ENCODE measurements around the gene ISG15.
"Not testable (repeated sequence)": the region's sequence is repeated elsewhere in the genome, so short reads cannot be mapped to it uniquely, and the experiment has no call there.

ISG15 gene

DNA sequence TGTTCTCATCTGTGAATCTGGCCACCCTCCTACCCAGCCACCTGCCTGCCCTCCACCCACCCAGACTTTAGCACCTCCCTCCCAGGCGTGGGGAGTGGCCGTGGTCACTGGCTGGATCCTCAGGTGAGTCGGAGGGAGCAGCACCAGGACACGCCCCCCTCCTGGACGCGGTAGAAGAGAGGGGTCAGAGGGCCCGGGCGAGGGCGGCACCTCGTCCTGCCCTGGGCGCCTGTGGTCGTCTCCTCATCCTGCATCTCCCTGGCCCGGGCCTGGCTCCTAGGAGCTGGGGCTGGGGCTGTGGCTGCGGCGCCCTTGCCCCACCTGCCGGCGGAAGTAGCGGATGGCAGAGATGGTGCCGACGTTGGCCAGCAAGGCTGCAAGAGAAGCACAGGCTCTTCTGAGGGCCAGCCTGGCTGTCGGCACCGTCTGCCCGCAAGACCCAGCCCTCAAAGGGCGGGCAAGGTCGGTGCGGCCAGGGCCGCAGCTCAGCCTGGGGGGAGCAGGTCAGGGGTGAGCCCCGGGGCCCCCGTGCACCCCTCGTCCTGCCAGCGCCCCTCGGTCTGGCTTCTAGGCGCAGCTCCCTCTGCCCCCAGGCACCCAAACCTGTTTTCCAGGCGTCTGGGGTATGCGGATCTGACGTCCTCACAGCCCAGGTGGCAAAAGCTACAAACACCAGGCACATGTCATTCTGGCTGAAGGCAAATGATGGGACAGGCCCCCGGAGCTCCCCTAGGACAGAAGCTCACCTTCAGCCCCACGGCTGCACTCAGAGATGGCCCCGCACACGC lies 37.2 kb upstream of the ISG15 start:
- Histone ChIP-seq H3K27me3 (ENCODE audit: control insufficient read depth, insufficient read depth, low read length, poor library complexity, severe bottlenecking) (peaks cover 46% of the 10 kb centered on the region), H3K9me3 (ENCODE audit: control insufficient read depth, low read length) (no peaks in the 10 kb centered on the region), H3K4me1 (ENCODE audit: control insufficient read depth, insufficient read depth, low read length) (no peaks in the 10 kb centered on the region), H3K36me3 (ENCODE audit: control insufficient read depth, insufficient read depth, low read length) (no peaks in the 10 kb centered on the region), H3K27ac (ENCODE audit: insufficient read depth, low read depth, low read length, poor library complexity, severe bottlenecking) (no peak overlapping the region), H3K4me3 (ENCODE audit: insufficient read depth, low read depth, low read length) (no peak overlapping the region)
- 20% methylated on average over 38 to 40 of the region's 40 CpGs for WGBS, 2 experiments

DNA sequence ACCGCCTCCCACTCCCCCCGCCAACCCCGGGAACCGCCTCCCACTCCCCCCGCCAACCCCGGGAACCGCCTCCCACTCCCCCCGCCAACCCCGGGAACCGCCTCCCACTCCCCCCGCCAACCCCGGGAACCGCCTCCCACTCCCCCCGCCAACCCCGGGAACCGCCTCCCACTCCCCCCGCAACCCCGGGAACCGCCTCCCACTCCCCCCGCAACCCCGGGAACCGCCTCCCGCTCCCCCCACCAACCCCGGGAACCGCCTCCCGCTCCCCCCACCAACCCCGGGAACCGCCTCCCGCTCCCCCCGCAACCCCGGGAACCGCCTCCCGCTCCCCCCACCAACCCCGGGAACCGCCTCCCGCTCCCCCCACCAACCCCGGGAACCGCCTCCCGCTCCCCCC lies 36.5 kb upstream of the ISG15 start:
- H3K4me1 ChIP-seq (ENCODE audit: control insufficient read depth, insufficient read depth, low read length); H3K9me3 ChIP-seq (ENCODE audit: control insufficient read depth, low read length); H3K27ac ChIP-seq (ENCODE audit: insufficient read depth, low read depth, low read length, poor library complexity, severe bottlenecking); H3K4me3 ChIP-seq (ENCODE audit: insufficient read depth, low read depth, low read length); H3K36me3 ChIP-seq (ENCODE audit: control insufficient read depth, insufficient read depth, low read length): not testable (repeated sequence)
- no CpG with 5 or more reads among the region's 39 CpGs for WGBS, 2 experiments
- peaks cover 46% of the 10 kb centered on the region for H3K27me3 ChIP-seq (ENCODE audit: control insufficient read depth, insufficient read depth, low read length, poor library complexity, severe bottlenecking)

GRCh38 chr1:978069-978834 lies 35.0 kb upstream of the ISG15 start:
- 90 to 91% methylated on average over 44 of the region's 44 CpGs for WGBS, 2 experiments

GRCh38 chr1:978835-979743 lies 34.2 kb upstream of the ISG15 start:
- Histone ChIP-seq H3K9me3 (ENCODE audit: control insufficient read depth, low read length) (no peaks in the 10 kb centered on the region), H3K27me3 (ENCODE audit: control insufficient read depth, insufficient read depth, low read length, poor library complexity, severe bottlenecking) (peaks cover 55% of the 10 kb centered on the region), H3K4me3 (ENCODE audit: insufficient read depth, low read depth, low read length) (no peak overlapping the region), H3K27ac (ENCODE audit: insufficient read depth, low read depth, low read length, poor library complexity, severe bottlenecking) (no peak overlapping the region), H3K36me3 (ENCODE audit: control insufficient read depth, insufficient read depth, low read length) (no peaks in the 10 kb centered on the region), H3K4me1 (ENCODE audit: control insufficient read depth, insufficient read depth, low read length) (no peaks in the 10 kb centered on the region)
- 90% methylated on average over 60 of the region's 60 CpGs for WGBS, 2 experiments

More at GRCh38 chr1:978069-978834, 35.0 kb upstream of the ISG15 start:
- no peaks in the 10 kb centered on the region for H3K4me1 ChIP-seq (ENCODE audit: control insufficient read depth, insufficient read depth, low read length)
- H3K36me3 ChIP-seq (ENCODE audit: control insufficient read depth, insufficient read depth, low read length), result no peaks in the 10 kb centered on the region
- H3K4me3 ChIP-seq (ENCODE audit: insufficient read depth, low read depth, low read length), result no peak overlapping the region
- no peak overlapping the region for H3K27ac ChIP-seq (ENCODE audit: insufficient read depth, low read depth, low read length, poor library complexity, severe bottlenecking)
- peaks cover 53% of the 10 kb centered on the region for H3K27me3 ChIP-seq (ENCODE audit: control insufficient read depth, insufficient read depth, low read length, poor library complexity, severe bottlenecking)
- no peaks in the 10 kb centered on the region for H3K9me3 ChIP-seq (ENCODE audit: control insufficient read depth, low read length)

DNA sequence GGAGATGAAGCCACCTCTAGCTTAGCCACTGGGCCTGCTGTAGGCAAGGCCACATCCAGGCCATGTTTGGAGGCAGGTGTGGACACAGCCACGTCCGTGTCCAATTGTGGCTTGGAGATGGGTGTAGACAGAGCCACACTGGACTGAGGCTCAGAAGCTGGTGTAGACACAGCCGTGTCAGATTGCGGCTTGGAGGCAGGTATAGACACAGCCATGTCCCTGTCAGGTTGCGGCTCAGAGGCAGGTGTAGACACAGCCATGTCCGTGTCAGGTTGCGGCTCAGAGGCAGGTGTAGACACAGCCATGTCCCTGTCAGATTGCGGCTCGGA lies 33.6 kb upstream of the ISG15 start:
- Histone ChIP-seq H3K4me1 (ENCODE audit: control insufficient read depth, insufficient read depth, low read length) (no peaks in the 10 kb centered on the region), H3K4me3 (ENCODE audit: insufficient read depth, low read depth, low read length) (no peak overlapping the region), H3K27me3 (ENCODE audit: control insufficient read depth, insufficient read depth, low read length, poor library complexity, severe bottlenecking) (peaks cover 54% of the 10 kb centered on the region), H3K36me3 (ENCODE audit: control insufficient read depth, insufficient read depth, low read length) (no peaks in the 10 kb centered on the region), H3K9me3 (ENCODE audit: control insufficient read depth, low read length) (no peaks in the 10 kb centered on the region), H3K27ac (ENCODE audit: insufficient read depth, low read depth, low read length, poor library complexity, severe bottlenecking) (no peak overlapping the region)
- WGBS, 2 experiments, result 93 to 94% methylated on average over 9 of the region's 9 CpGs

DNA sequence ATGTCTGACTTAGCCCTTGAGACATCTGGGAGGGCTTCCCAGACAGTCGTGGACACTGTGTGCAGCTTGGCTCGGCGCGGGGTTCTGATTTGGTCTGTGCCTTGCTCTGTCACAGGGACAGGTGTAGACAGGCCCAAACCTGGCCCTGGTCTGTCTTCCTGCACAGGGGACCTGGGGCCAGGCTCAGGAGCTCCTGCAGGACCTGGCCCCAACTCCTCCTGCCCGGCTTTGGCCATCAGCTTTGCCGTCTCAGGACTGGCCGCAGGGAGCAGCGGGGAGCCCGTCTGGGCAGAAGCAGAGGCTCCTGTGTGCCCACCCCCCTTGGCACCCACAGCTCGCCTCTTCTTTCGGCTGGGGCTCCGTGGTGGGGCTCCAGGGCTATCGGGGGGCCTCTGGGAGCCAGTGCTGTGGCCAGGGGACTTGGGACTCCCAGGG lies 33.1 kb upstream of the ISG15 start:
- no peaks in the 10 kb centered on the region for H3K9me3 ChIP-seq (ENCODE audit: control insufficient read depth, low read length)

DNA sequence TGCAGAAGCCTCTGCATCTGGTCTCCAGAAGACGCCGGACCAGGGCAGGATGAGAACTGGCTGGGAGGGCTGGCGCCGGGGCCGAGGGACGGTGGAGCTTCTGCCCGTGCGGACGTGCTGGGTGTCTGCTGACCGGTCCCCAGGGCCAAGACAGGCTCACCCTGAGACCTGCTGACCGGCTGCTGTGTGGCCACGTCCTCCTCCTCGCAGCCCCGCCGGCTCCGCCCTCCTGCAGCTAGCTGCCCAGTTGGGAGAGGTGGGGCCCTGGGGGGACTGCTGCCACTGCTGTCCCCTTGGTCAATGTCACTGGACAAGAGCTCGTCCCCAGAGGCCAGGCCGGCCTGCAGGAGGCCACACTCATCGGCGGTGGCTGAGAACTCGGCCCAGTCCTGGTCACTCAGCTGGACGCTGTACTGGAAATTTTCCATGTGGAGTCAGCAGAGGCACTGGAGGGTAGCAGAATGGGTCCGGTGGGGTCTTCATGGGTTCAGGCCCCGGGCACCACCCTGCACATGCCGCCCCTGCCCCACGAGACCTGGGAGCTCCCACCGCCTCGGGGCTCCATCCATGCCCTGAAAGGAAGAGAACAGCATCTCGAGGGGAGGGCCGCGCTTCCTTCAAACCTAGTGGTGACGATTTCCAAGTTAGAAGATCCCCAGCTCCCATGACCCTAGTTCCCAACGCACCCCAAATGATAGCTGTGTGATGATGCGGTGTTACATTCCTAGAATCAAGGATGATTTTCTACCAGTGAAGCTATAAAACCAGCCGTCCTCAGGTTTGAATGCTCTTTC lies 32.5 kb upstream of the ISG15 start:
- H3K36me3 ChIP-seq (ENCODE audit: control insufficient read depth, insufficient read depth, low read length), result no peaks in the 10 kb centered on the region
- H3K27ac ChIP-seq (ENCODE audit: insufficient read depth, low read depth, low read length, poor library complexity, severe bottlenecking), result no peak overlapping the region
- no peaks in the 10 kb centered on the region for H3K9me3 ChIP-seq (ENCODE audit: control insufficient read depth, low read length)
- H3K4me1 ChIP-seq (ENCODE audit: control insufficient read depth, insufficient read depth, low read length), result no peaks in the 10 kb centered on the region
- H3K27me3 ChIP-seq (ENCODE audit: control insufficient read depth, insufficient read depth, low read length, poor library complexity, severe bottlenecking), result peaks cover 54% of the 10 kb centered on the region
- H3K4me3 ChIP-seq (ENCODE audit: insufficient read depth, low read depth, low read length), result no peak overlapping the region
- 87 to 88% methylated on average over 35 of the region's 35 CpGs for WGBS, 2 experiments

More for the DNA sequence above, 33.1 kb upstream of the ISG15 start:
- 89% methylated on average over 13 of the region's 13 CpGs for WGBS, 2 experiments
- Histone ChIP-seq H3K27me3 (ENCODE audit: control insufficient read depth, insufficient read depth, low read length, poor library complexity, severe bottlenecking) (peaks cover 54% of the 10 kb centered on the region), H3K4me1 (ENCODE audit: control insufficient read depth, insufficient read depth, low read length) (no peaks in the 10 kb centered on the region), H3K4me3 (ENCODE audit: insufficient read depth, low read depth, low read length) (no peak overlapping the region), H3K27ac (ENCODE audit: insufficient read depth, low read depth, low read length, poor library complexity, severe bottlenecking) (no peak overlapping the region), H3K36me3 (ENCODE audit: control insufficient read depth, insufficient read depth, low read length) (no peaks in the 10 kb centered on the region)

DNA sequence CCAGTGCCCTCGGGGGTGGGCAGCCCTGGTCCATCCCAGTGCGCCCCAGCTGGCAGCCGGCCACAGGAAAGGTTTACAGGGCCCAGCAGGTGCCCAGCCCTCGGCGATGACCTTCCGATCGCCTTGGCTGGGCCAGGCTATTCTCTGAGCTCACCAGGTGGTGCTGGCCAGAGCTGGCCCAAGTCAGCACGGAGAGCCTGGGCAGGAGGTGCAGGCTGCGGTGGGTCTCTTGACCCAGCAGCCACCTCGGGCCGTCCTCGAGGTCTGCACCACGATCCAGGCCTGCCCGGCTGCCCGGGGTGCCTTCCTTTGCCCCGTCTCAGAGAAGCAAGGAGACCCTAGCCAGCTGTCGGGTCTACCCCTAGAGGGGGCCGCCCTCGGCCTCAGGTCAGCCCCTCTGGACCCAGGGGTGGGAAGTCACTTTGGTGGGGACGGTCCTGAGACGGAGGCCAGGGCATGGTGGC lies 31.8 kb upstream of the ISG15 start:
- no peaks in the 10 kb centered on the region for H3K36me3 ChIP-seq (ENCODE audit: control insufficient read depth, insufficient read depth, low read length)
- no peak overlapping the region for H3K27ac ChIP-seq (ENCODE audit: insufficient read depth, low read depth, low read length, poor library complexity, severe bottlenecking)
- WGBS, 2 experiments, result 77 to 80% methylated on average over 21 of the region's 21 CpGs
- H3K4me1 ChIP-seq (ENCODE audit: control insufficient read depth, insufficient read depth, low read length), result no peaks in the 10 kb centered on the region
- H3K4me3 ChIP-seq (ENCODE audit: insufficient read depth, low read depth, low read length), result no peak overlapping the region
- no peaks in the 10 kb centered on the region for H3K9me3 ChIP-seq (ENCODE audit: control insufficient read depth, low read length)
- peaks cover 55% of the 10 kb centered on the region for H3K27me3 ChIP-seq (ENCODE audit: control insufficient read depth, insufficient read depth, low read length, poor library complexity, severe bottlenecking)

- Histone ChIP-seq H3K27ac (ENCODE audit: insufficient read depth, low read depth, low read length, poor library complexity, severe bottlenecking) (no peak within 1 kb of the TSS), H3K36me3 (ENCODE audit: control insufficient read depth, insufficient read depth, low read length) (no peaks in the 10 kb centered on the region), H3K27me3 (ENCODE audit: control insufficient read depth, insufficient read depth, low read length, poor library complexity, severe bottlenecking) (peaks cover 57% of the 10 kb centered on the region), H3K4me3 (ENCODE audit: insufficient read depth, low read depth, low read length) (no peak within 1 kb of the TSS), H3K4me1 (ENCODE audit: control insufficient read depth, insufficient read depth, low read length) (no peaks in the 10 kb centered on the region), H3K9me3 (ENCODE audit: control insufficient read depth, low read length) (no peaks in the 10 kb centered on the region)
- 80 to 81% methylated on average over 28 of the region's 28 CpGs for WGBS, 2 experiments
Measured at GRCh38 chr1:981955-982558, 31.2 kb upstream of the ISG15 start, which contains the start of gene PERM1. PERM1 (minus strand) TSS chr1:982093; CDS start chr1:981029, 1,064 bp downstream.
